ENCODE results near the gene ARHGAP22.
"Not testable (repeated sequence)": the region's sequence is repeated elsewhere in the genome, so short reads cannot be mapped to it uniquely, and the experiment has no call there.

The ARHGAP22 gene

GRCh38 chr10:48604991-48605508 lies at the start of gene ARHGAP22:
TSS of gene ARHGAP22 (minus strand) at chr10:48605073. CDS start at chr10:48604796, 277 bp downstream.
- DNase-seq (ENCODE audit: low read depth), result no peak

DNA sequence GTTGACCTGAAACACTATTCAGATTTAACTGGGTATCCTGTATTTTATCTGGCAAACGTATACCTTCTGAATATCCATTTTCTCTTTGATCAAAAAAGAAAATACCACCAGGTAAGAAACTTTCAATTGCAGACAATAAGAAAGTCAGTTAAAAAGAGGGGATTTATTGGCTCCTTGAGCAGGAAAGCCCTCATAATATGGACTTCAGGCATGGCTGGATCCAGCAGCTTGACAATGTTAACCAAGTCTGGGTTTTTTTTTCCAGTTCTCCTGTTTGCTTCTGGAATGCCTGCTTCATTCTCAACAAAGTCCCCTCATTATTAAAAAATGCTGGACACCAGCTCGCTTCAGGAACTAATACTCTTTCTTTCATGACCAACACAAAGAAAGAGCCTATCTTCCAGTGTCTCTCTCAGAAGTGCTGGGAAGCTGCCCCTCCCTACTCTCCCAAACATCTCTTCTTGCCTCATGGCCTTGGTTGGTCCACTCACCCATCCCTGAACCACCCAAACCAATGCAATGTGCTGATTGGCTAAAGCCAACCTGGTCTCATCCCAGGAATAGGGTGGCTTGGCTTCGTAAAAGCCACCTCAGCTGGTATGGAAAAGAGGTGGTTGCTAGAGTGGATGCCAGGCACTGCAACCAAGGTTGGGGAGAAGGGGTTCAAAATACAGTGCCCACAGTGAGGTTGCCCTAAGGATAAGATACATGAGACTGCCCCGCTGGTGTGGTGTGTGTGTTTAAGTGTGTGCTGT lies 49.2 kb upstream of the ARHGAP22 start:
- no peak for DNase-seq (ENCODE audit: low read depth)

- no peak for DNase-seq (ENCODE audit: low read depth)
These were observed 48.5 kb upstream of the ARHGAP22 start for GRCh38 chr10:48653347-48653746.

GRCh38 chr10:48652344-48652743 lies 47.5 kb upstream of the ARHGAP22 start:
- no peak for DNase-seq (ENCODE audit: low read depth)

DNA sequence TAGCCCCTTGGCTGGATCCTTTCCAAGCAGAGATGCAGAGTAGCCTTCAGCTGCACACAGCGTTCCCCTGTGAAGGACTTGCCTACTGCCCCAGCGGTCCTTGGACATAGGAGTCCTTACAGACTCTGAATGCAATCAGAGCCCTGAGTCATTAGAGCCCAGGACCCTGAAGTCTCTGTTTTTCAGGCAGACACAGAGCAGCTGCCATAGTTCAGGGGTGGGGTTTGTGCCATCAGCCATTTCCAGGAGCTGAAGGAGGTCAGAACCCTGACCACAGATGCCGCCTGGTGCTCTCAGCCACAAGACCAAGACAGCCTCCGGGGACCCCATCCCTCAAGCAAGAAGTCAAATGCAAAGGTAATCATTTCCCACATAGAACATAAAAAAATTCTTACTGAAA lies 47.0 kb upstream of the ARHGAP22 start:
- no peak for DNase-seq (ENCODE audit: low read depth)

DNA sequence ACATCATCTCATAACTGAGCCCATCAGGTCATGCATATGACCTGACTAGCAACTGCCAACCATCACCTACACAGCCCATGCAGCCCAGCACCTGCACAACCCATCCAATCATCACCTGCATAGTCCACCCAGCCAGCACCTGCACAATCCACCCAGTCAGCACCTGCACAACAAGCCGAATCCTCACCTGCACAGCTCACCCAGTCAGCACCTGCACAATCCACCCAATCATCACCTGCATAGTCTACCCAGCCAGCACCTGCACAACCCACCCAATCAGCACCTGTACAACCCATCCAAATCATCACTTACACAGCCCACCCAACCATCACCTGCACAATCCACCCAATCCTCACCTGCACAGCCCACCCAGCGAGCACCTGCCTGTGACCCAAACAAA lies 46.4 kb upstream of the ARHGAP22 start:
- no peak for DNase-seq (ENCODE audit: low read depth)

GRCh38 chr10:48649349-48649944 lies 44.6 kb upstream of the ARHGAP22 start:
- no peak for DNase-seq (ENCODE audit: low read depth)

- no peak for DNase-seq (ENCODE audit: low read depth)
These were observed 43.5 kb upstream of the ARHGAP22 start for GRCh38 chr10:48648172-48648942.

- not testable (repeated sequence) for DNase-seq (ENCODE audit: low read depth)
These were observed 42.2 kb upstream of the ARHGAP22 start for GRCh38 chr10:48647073-48647472.

DNA sequence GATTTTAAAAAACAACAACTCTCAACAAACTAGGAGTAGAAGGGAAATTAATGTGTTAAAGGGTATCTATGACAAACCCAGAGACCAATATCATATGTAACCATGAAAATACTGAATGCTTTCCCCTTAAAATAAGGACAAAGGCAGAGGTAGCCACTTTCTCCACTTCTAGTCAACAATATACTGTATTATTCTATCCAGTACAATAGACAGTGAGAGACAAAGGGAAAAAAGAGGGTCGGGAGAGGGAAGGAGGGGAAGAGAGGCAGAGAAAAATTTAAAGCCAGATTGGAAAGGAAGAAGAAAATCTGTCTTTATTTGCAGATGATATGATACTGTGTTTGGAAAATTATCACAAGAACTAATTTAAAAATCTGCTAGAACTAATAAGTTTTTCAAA lies 40.7 kb upstream of the ARHGAP22 start:
- DNase-seq (ENCODE audit: low read depth), result no peak

DNA sequence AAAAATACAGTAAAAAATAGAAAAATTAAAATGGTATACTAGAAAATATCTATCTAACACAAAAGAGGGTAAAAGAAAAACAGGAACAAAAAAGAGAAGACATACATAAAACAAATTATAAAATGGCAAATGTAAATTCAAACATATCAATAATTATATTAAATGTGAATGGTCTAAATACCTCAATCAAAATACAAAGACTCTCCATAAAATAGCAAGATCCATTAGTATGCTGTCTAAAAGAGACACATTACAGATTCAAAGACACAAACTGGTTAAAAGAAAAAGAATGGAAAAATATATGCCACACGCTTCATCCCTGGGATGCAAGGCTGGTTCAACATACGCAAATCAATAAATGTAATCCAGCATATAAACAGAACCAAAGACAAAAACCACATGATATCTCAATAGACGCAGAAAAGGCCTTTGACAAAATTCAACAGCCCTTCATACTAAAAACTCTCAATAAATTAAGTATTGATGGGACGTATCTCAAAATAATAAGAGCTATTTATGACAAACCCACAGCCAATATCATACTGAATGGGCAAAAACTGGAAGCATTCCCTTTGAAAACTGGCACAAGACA lies 36.3 kb upstream of the ARHGAP22 start:
- DNase-seq (ENCODE audit: low read depth), result not testable (repeated sequence)

GRCh38 chr10:48640326-48640725 lies 35.5 kb upstream of the ARHGAP22 start:
- no peak for DNase-seq (ENCODE audit: low read depth)

GRCh38 chr10:48639632-48640031 lies 34.8 kb upstream of the ARHGAP22 start:
- no peak for DNase-seq (ENCODE audit: low read depth)

DNA sequence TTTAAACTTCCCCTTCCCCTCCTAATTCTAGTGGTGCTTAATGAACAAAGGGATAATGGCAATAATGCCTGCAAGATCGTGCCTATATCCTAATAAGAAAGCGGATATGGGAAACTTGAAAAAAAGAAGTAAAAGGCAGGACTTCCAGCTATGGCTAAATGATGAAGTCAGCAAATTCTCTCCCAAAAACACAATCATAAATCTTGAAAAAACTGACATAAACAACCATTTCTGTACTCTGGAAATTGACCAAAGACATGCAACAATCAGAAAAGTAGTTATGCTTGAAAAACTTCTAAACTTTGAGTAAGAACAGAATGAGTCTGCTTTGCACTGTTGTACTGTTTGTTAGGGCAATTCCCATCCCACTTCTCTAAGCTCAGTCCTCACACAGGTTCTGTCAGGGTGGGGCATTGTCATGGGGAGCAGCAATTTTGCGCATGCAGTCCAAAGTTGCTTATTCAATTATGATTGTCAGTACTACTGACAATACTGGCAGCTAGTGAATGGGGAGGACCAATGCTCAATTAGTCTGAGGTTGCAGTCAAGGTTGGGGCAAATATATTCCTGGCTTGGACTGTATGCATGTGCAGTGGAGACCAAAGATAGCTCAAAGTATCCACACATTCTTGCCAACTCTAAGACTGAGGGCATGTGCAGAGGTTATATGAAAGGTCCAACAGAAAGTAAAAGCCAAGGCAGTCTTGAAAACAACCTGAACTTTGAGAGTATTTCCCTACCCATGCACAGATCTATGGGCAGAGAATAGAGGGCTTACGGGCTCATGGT lies 34.1 kb upstream of the ARHGAP22 start:
- DNase-seq (ENCODE audit: low read depth), result no peak

DNA sequence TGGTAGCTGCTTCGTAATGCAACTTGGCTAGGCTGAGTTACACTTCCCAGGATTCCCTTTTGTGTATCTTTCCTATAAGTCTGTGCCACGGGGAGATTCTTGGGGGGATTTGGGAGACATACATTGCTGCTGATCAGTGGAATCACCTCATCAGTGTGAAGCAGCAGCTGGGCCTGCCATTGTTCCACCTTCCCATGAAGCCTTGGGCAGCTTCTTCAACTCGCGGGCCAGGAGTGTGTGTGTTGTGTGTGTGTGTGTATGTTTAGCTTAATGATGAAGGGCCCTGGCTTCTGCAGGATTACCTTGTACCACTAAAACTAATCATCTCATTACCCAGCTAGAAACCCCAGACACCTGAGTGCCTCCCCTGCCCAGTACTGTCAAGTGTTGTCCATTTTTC lies 33.3 kb upstream of the ARHGAP22 start:
- DNase-seq (ENCODE audit: low read depth), result no peak

- no peak for DNase-seq (ENCODE audit: low read depth)
These were observed 32.0 kb upstream of the ARHGAP22 start for GRCh38 chr10:48636901-48637300.

DNA sequence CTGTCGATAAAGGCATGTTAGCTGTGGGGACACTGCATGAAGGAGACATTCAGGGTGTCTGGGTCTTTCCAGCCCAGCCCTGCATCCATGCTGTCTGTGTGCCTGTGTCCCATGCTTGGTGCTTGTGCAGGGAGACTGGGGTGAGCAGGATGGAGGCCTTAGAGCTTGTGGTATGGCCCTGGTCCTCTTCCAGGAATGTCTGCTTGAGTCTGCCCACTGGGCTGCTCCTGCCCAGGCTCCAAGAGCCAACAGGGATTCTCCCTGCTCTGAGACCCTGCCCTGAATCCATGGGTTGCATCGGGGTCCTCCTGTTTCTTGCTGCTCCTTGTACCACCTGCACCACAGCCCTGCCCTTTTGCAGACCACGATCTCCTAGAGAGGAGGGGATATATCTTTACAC lies 31.4 kb upstream of the ARHGAP22 start:
- no peak for DNase-seq (ENCODE audit: low read depth)

GRCh38 chr10:48634984-48635557 lies 30.2 kb upstream of the ARHGAP22 start:
- DNase-seq (ENCODE audit: low read depth), result no peak

DNA sequence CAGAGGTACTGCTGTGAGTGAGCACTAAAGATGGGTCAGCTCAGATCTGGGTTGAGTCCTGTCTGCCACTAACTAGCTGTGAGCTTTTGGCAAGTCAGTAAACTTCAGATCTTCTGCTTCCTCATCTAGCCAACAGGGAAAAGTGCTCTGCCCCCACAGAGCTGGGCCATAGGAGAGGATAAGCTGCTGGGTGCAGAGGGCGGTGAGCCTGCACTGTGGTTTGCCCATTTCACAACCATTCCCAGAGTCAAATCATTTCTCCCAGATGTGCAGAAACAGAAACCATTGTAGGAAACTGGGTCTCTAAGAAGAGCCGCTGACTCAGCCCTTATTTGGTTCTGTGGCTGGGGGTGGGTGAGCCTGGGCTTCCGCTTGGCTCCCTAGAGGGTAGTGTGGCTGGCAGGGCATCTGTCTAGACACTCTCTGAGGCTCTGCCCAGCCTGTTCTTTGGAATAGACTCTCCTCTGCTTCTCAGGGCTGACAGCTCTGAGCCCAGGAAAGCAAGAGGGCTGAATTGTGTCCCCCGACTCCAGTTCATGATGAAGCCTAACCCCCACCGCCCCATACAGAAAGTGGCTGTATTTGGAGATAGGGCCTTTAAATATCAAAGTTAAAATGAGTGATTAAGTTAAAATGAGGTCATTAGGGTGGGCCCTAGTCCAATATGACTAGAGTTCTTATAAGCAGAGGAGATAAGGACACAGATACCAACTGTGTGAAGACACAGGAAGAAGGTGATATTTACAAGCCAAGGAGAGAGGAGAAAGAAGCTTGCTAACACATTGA lies 29.5 kb upstream of the ARHGAP22 start:
- DNase-seq (ENCODE audit: low read depth), result peak; percentile 96

All from amniotic epithelial cell (primary cell).